ENCODE data around the gene ZNHIT3.
"Not testable (repeated sequence)": the region's sequence is repeated elsewhere in the genome, so short reads cannot be mapped to it uniquely, and the experiment has no call there.

Gene ZNHIT3

GRCh38 chr17:36484021-36484420, 2.5 kb upstream of the ZNHIT3 start:
- DNase-seq (ENCODE audit: low spot score) = not testable (repeated sequence)

- no peak for DNase-seq (ENCODE audit: low spot score)
Observed at GRCh38 chr17:36485027-36485426, 1.5 kb upstream of the ZNHIT3 start.

- no peak for DNase-seq (ENCODE audit: low spot score)
Observed at GRCh38 chr17:36485805-36486203, 677 bp upstream of the ZNHIT3 start.

- DNase-seq (ENCODE audit: low spot score) = no peak
Observed at GRCh38 chr17:36493956-36494355, 7.5 kb downstream of the ZNHIT3 start.

- DNase-seq (ENCODE audit: low spot score) = no peak
Observed at GRCh38 chr17:36494674-36495073, 8.2 kb downstream of the ZNHIT3 start.

GRCh38 chr17:36495076-36495578, 8.6 kb downstream of the ZNHIT3 start:
- no peak for DNase-seq (ENCODE audit: low spot score)

GRCh38 chr17:36496018-36496789, 9.7 kb downstream of the ZNHIT3 start:
- peak; percentile 46 for DNase-seq (ENCODE audit: low spot score)

GRCh38 chr17:36498155-36498554, 11.7 kb downstream of the ZNHIT3 start:
- DNase-seq (ENCODE audit: low spot score) = no peak

- DNase-seq (ENCODE audit: low spot score) = no peak
Observed at GRCh38 chr17:36498560-36499300, 12.2 kb downstream of the ZNHIT3 start.

GRCh38 chr17:36500745-36501225, 14.3 kb downstream of the ZNHIT3 start:
- no peak for DNase-seq (ENCODE audit: low spot score)

GRCh38 chr17:36501351-36501750, 14.9 kb downstream of the ZNHIT3 start:
- DNase-seq (ENCODE audit: low spot score) = no peak

- no peak for DNase-seq (ENCODE audit: low spot score)
Observed at GRCh38 chr17:36501963-36502362, 15.5 kb downstream of the ZNHIT3 start.

- DNase-seq (ENCODE audit: low spot score) = no peak
Observed at GRCh38 chr17:36503456-36504155, 17.1 kb downstream of the ZNHIT3 start.

GRCh38 chr17:36504156-36504545, 17.7 kb downstream of the ZNHIT3 start:
- DNase-seq (ENCODE audit: low spot score) = no peak

- DNase-seq (ENCODE audit: low spot score) = no peak
Observed at GRCh38 chr17:36505171-36505570, 18.7 kb downstream of the ZNHIT3 start.

- DNase-seq (ENCODE audit: low spot score) = no peak
Observed at GRCh38 chr17:36506249-36506826, 19.9 kb downstream of the ZNHIT3 start.

GRCh38 chr17:36506831-36507230, 20.4 kb downstream of the ZNHIT3 start:
- DNase-seq (ENCODE audit: low spot score) = no peak

GRCh38 chr17:36507266-36507665, 20.8 kb downstream of the ZNHIT3 start:
- no peak for DNase-seq (ENCODE audit: low spot score)

GRCh38 chr17:36508439-36508838, 22.0 kb downstream of the ZNHIT3 start:
- DNase-seq (ENCODE audit: low spot score) = not testable (repeated sequence)

GRCh38 chr17:36509272-36509985, 22.9 kb downstream of the ZNHIT3 start:
- DNase-seq (ENCODE audit: low spot score) = no peak

- no peak for DNase-seq (ENCODE audit: low spot score)
Observed at GRCh38 chr17:36510636-36511035, 24.2 kb downstream of the ZNHIT3 start.
